ENCODE data around the gene SFTPD. TPM values are rescaled to one million over a fixed set of nuclear protein-coding genes. Genes with fewer than 3 reads are reported as not detected.

The SFTPD gene
- total and polyA plus RNA-seq, 2 of the 13 experiments (the other 11 are each of a cell fraction or from before 2014, with no cell fraction given): not detected

DNA sequence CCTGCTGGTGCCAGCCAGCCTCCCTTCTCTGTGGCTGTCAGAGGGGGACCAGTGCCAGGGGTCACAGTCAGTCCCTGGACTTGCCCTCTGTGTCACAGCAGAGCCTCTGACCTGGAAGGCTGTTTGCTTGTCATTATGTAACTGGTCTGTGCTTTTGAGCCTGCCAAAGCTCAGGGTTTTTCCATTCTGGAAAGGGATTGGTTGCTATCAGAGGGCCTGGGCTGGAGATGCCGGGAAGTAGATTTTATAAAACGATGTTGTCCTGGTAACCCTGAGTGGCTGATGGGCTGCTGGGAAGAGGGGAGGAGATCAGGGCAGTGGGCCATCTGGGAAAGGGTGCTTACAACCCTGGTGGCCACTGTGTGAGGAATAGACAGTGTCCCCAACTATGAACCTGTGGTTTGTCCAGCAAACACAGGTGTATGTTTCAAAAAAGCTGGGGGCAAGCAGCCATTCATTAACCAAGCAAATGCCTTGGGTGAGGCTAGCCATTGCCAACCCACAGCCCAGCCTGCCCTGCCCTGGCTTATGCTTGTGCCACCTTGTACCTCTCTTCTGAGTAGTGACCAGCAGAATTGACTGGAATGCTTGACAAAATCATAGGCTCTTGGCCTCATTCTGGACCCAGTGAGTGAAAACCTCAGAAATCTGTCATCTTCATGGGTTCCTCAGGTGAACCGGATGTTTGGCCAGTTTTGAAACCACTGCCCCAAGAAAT is 21.6 kb downstream of the SFTPD start (continued):
- 0 out of 2 replicates have a peak, but pooled peaks have one; percentile 21 for TF ChIP-seq ZNF264 (CRISPR knock-in tag; IDR thresholded peaks at IDR 0.05)
- TF ChIP-seq POGZ (CRISPR knock-in tag; IDR thresholded peaks at IDR 0.05): peak; percentile 74
- no peak for TF ChIP-seq LCORL (IDR thresholded peaks at IDR 0.05)
- TF ChIP-seq LCORL (CRISPR knock-in tag; IDR thresholded peaks at IDR 0.05): peak; percentile 53; the same call in 1 of the 2 replicates
- TF ChIP-seq RARA (CRISPR knock-in tag; IDR thresholded peaks at IDR 0.05): peak; percentile 99
- 0 out of 2 replicates have a peak, but pooled peaks have one; percentile 24 for TF ChIP-seq ZNF605 (CRISPR knock-in tag; IDR thresholded peaks at IDR 0.05)
- TF ChIP-seq YEATS2 (CRISPR knock-in tag; IDR thresholded peaks at IDR 0.05; ENCODE audit: borderline replicate concordance): peak; percentile 64; the same call in 1 of the 2 replicates
- TF ChIP-seq HDAC6 (IDR thresholded peaks at IDR 0.05; ENCODE audit: low read depth, low read length): no peak
- TF ChIP-seq THRA (CRISPR knock-in tag; IDR thresholded peaks at IDR 0.05; ENCODE audit: borderline replicate concordance): peak; percentile 93; the same call in 1 of the 2 replicates
- peak; percentile 53; the same call in 1 of the 2 replicates for TF ChIP-seq CCDC6 (CRISPR knock-in tag; IDR thresholded peaks at IDR 0.05)
- peak; percentile 69 for TF ChIP-seq PHF21A (CRISPR knock-in tag; IDR thresholded peaks at IDR 0.05)
- TF ChIP-seq ZNF576 (CRISPR knock-in tag; IDR thresholded peaks at IDR 0.05): no peak
- peak; percentile 54; the same call in 1 of the 2 replicates for TF ChIP-seq IKZF5 (CRISPR knock-in tag; IDR thresholded peaks at IDR 0.05)
- TF ChIP-seq, protein P1, sequence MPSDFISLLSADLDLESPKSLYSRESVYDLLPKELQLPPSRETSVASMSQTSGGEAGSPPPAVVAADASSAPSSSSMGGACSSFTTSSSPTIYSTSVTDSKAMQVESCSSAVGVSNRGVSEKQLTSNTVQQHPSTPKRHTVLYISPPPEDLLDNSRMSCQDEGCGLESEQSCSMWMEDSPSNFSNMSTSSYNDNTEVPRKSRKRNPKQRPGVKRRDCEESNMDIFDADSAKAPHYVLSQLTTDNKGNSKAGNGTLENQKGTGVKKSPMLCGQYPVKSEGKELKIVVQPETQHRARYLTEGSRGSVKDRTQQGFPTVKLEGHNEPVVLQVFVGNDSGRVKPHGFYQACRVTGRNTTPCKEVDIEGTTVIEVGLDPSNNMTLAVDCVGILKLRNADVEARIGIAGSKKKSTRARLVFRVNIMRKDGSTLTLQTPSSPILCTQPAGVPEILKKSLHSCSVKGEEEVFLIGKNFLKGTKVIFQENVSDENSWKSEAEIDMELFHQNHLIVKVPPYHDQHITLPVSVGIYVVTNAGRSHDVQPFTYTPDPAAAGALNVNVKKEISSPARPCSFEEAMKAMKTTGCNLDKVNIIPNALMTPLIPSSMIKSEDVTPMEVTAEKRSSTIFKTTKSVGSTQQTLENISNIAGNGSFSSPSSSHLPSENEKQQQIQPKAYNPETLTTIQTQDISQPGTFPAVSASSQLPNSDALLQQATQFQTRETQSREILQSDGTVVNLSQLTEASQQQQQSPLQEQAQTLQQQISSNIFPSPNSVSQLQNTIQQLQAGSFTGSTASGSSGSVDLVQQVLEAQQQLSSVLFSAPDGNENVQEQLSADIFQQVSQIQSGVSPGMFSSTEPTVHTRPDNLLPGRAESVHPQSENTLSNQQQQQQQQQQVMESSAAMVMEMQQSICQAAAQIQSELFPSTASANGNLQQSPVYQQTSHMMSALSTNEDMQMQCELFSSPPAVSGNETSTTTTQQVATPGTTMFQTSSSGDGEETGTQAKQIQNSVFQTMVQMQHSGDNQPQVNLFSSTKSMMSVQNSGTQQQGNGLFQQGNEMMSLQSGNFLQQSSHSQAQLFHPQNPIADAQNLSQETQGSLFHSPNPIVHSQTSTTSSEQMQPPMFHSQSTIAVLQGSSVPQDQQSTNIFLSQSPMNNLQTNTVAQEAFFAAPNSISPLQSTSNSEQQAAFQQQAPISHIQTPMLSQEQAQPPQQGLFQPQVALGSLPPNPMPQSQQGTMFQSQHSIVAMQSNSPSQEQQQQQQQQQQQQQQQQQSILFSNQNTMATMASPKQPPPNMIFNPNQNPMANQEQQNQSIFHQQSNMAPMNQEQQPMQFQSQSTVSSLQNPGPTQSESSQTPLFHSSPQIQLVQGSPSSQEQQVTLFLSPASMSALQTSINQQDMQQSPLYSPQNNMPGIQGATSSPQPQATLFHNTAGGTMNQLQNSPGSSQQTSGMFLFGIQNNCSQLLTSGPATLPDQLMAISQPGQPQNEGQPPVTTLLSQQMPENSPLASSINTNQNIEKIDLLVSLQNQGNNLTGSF (CRISPR knock-in tag; IDR thresholded peaks at IDR 0.05): 0 out of 2 replicates have a peak, but pooled peaks have one; percentile 32
- TF ChIP-seq IRF2 (CRISPR knock-in tag; IDR thresholded peaks at IDR 0.05): peak; percentile 53; the same call in 1 of the 2 replicates
